Inferior parietal cortex (tissue), 1 donor: ENCODE data around the gene DUSP8.
"Not testable (repeated sequence)": the region's sequence is repeated elsewhere in the genome, so short reads cannot be mapped to it uniquely, and the experiment has no call there.

ENCODE experiments used
- DNase-seq: peaks from one replicate; pipeline ENCODE4 v3.0.0-alpha.2; 2016; ENCODE audit errors: extremely low spot score

Gene DUSP8

GRCh38 chr11:1515082-1516060 is 56.7 kb downstream of the DUSP8 start:
- DNase-seq = peak; percentile 82

DNA sequence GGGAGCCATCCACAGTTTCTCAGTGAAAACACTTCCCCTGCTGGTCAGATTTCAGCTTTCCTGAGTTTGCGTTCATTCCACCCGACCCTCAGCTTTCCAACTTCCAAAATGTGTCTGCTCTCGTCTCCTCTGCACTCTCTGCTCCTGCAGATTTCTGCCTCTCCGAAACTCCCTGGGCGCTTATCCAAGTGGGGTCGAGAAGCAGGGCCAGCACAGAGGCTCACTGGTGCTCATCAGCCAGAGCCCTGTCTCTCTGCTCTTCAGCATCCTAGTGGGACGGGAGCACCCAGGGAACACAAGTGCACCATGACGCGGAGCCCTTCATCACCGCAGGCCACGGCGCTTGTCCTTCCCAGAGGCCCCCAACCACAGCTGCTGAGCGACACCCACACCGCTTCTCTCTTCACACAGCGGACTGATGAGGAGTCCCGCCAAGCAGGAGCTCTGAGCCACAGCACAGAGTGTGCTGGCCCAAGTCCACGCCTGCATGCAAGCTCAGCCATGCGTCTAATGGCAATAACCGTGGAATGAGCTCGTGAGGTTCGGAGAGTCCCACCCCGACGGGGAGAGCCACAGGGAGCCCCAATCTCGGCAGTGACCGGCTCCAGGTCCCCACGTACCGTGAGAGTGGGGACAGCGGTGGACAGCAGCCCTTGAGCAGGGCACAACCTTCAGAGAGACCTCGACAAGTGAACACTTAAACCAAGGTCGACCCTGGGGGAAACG is 57.6 kb downstream of the DUSP8 start:
- DNase-seq = no peak

GRCh38 chr11:1513326-1514296 is 58.5 kb downstream of the DUSP8 start:
- no peak for DNase-seq

- not testable (repeated sequence) for DNase-seq
These were observed 59.4 kb downstream of the DUSP8 start for GRCh38 chr11:1512531-1513258.

DNA sequence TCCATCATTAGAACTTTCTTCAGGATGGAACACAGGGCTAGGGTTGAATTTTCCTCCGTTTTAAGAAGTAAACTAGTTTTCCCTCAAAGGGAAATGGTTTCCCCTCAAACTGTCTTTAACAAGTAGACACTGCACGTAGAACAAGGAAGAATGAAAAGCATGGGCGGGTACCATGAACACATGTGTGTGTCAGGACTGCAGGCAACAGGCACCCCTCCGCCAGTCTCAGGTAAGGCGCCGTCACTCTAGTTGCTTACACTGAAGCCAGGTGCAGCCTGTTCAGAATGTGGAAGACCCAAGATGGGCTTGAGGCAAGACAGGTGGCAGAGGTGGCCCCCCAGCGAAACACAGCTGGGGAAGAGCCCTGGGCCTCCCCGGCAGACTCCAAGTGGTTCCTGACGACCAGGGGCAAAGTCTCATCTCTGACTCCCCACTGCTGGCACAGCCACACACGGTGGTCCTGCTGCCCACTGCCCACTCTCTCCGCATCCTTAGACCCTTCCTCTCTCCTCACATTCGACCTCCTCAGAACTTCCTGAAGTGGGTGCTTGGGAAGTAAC is 60.1 kb downstream of the DUSP8 start:
- DNase-seq = no peak

DNA sequence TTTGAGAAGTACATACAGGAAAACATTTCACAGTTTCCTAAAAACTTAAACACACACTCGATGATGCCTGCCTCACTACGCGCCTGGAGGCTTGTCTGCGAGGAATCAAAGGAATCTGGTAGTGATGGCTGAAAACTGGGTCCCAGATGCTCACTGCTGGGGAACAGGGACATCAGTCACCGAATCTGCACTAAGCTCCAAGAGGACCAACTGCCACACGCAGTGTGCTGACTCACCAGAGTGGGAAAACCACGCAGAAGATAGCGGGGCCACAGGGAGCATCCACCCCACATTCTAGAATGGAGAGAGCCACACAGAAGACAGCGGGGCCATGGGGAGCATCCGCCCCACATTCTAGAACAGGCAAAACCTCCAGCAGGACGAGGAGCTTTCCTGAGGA is 61.1 kb downstream of the DUSP8 start:
- no peak for DNase-seq

GRCh38 chr11:1510351-1510750 is 61.7 kb downstream of the DUSP8 start:
- DNase-seq = not testable (repeated sequence)

- no peak for DNase-seq
These were observed 62.3 kb downstream of the DUSP8 start for GRCh38 chr11:1509626-1510255.

- DNase-seq = no peak
These were observed 63.1 kb downstream of the DUSP8 start for GRCh38 chr11:1508986-1509385.

- DNase-seq = no peak
These were observed 63.6 kb downstream of the DUSP8 start for GRCh38 chr11:1508491-1508891.

DNA sequence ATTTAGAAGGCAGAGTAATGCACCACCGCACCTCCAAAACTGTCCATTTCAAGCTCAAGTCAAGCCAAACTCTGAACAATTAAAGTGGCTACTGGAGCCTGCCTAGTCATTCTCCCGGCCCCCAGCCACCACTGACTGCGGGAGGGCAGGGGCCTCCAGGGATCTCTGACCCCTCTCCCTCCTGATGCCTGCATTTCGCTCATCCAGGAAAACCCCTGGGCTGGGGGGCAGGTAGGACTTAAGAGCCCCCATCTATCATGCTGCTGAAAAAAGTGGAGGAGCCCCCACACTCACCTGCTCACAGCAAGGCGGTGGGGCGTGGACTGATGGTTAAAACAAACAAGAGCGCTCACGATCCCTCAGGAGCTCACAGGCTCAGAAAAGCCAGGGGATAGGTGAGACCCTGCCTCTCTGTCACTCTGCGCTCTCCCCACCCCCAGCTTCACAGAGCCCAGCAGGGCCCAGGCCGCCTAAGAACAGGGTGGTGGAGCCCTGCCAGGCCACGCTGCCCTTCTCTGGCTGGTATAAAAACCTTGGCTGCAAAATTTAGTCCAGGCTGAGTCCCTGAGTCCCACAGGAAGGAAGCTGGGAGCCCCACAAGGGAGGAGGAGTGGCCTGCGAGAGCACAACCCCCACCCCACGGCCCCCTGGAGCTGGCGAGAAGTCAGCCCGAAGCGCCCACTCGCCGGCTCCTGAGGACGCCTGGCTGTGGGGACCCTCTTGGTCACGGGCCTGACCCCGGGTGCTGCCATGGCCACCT is 64.5 kb downstream of the DUSP8 start:
- no peak for DNase-seq

DNA sequence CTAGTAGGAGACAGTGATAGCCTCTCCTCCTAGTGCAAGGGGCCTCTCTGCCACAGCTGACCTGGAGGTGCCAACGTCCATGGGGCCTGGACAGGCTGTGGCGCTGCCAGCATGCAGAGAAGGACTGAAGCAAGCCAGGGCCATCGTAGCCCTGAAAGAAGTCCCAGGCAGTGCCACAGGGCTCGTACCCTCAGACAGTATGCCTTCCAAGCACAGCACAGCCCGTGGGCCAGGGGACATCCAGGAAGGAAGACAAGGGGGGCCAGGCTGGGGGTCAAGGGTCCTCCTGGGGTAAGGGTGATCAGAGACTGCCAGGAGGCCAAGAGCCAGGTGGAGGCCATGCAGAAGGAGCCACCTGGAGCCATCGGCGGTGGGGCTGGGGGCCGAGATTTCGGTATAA is 65.1 kb downstream of the DUSP8 start:
- DNase-seq = no peak

GRCh38 chr11:1505480-1505879 is 66.6 kb downstream of the DUSP8 start:
- no peak for DNase-seq

DNA sequence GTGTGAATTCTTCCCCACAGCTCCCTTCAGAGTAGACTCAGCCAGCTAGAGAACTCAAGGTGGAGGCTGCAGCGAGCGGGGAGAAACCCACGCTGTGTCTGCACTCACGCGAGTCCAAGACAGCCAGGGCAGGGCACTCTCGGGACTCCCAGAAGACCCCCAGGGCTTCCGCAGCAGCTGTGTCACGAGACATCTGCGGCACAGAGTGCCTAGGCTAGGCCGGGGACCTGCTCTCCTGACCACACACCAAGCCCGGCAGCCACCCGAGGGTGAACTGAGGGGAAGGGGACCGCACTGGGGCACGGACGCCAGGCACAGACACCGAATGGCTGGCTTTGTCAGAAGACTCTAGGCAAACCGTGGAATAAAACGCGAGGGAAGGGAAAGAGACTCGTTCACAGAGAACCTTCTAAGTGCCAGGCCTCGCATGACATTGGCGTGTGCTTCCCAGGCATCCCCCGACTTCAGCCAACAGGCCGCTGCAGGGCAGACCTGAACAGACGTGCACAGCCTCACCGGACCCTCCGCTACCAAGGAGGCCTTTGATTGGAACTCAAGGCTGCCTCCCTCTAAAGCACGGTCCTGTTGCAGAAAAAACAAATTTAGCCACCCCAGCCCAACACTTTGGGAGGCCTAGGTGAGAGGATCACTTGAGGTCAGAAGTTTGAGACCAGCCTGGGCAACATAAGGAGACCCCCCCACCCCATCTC is 67.3 kb downstream of the DUSP8 start:
- no peak for DNase-seq

DNA sequence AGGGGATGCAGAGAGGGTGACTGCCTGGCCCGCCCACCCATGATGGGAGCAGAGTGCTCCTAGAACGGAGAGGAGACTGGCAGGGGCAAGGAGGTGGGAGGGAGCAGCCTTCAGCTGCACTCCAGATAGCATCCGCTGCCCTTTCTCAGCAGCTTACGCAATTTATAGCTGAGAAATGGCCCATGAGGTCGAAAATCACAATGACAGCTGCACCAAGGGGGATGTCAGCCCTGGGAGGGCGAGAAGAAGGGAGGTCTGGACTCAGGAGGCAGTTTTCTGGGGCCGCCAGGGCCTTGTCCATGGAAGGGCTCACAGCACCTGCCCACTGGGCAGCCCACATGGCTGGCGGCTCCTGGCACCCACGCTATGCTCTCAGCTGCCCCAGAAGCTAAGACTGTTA is 67.9 kb downstream of the DUSP8 start:
- no peak for DNase-seq
